Umbilical cord (tissue), 2 donors: Measurements from ENCODE around the gene AP1B1. TPM values are rescaled to one million over a fixed set of nuclear protein-coding genes. Genes with fewer than 3 reads are reported as not detected.

Source experiments
- DNase-seq: peaks from one replicate; pipeline ENCODE4 v3.0.0-alpha.2; 2015; ENCODE audit warnings: low spot score
- total RNA-seq: library from RNA; depleted of rRNA; stranded (reverse); fragments of >200 nt; gene quantifications from one replicate; pipeline ENCODE4 v1.2.3, GENCODE V29; 2014; ENCODE audit warnings: low replicate concordance; ENCODE audit not compliant: insufficient read depth

Gene AP1B1
- total RNA-seq, 1 donor from 2014 or later, result 30.8 TPM

GRCh38 chr22:29331658-29332300 is 56.6 kb downstream of the AP1B1 start:
- DNase-seq, result no peak

- no peak for DNase-seq
These were observed 57.2 kb downstream of the AP1B1 start for GRCh38 chr22:29331213-29331612.

GRCh38 chr22:29330753-29331152 is 57.6 kb downstream of the AP1B1 start:
- DNase-seq, result peak; percentile 79

GRCh38 chr22:29330291-29330690 is 58.1 kb downstream of the AP1B1 start:
- DNase-seq, result no peak

- DNase-seq, result no peak
These were observed 58.8 kb downstream of the AP1B1 start for GRCh38 chr22:29329581-29329980.

- DNase-seq, result no peak
These were observed 59.5 kb downstream of the AP1B1 start for GRCh38 chr22:29328566-29329500.

- DNase-seq, result no peak
These were observed 60.3 kb downstream of the AP1B1 start for GRCh38 chr22:29328055-29328454.

GRCh38 chr22:29327089-29327764 is 61.1 kb downstream of the AP1B1 start:
- DNase-seq, result no peak

GRCh38 chr22:29326481-29326880 is 61.9 kb downstream of the AP1B1 start:
- no peak for DNase-seq

GRCh38 chr22:29325785-29326315 is 62.5 kb downstream of the AP1B1 start:
- no peak for DNase-seq

GRCh38 chr22:29325356-29325755 is 63.0 kb downstream of the AP1B1 start:
- DNase-seq, result no peak

- no peak for DNase-seq
These were observed 64.7 kb downstream of the AP1B1 start for GRCh38 chr22:29323641-29324040.

- no peak for DNase-seq
These were observed 67.8 kb downstream of the AP1B1 start for GRCh38 chr22:29320546-29320945.

GRCh38 chr22:29319072-29319471 is 69.3 kb downstream of the AP1B1 start:
- no peak for DNase-seq

- DNase-seq, result no peak
These were observed 70.4 kb downstream of the AP1B1 start for GRCh38 chr22:29317827-29318454.

- DNase-seq, result no peak
These were observed 72.1 kb downstream of the AP1B1 start for GRCh38 chr22:29316141-29316828.

- no peak for DNase-seq
These were observed 72.9 kb downstream of the AP1B1 start, which contains the start of gene RASL10A for GRCh38 chr22:29315286-29316140. RASL10A (minus strand) TSS chr22:29315697; CDS start chr22:29315246, 451 bp downstream.

- no peak for DNase-seq
These were observed 73.7 kb downstream of the AP1B1 start for GRCh38 chr22:29314537-29315285.
